ENCODE data around the gene ELMO1. TPM values are rescaled to one million over a fixed set of nuclear protein-coding genes. Genes with fewer than 3 reads are reported as not detected.

The ELMO1 gene
- total and polyA plus RNA-seq, 2 of the 13 experiments (the other 11 are each of a cell fraction or from before 2014, with no cell fraction given): 0.11 to 0.17 TPM

- no peak for TF ChIP-seq KDM2A (CRISPR knock-in tag; IDR thresholded peaks at IDR 0.05; ENCODE audit: borderline replicate concordance, low read depth)
- TF ChIP-seq ZNF619 (CRISPR knock-in tag; IDR thresholded peaks at IDR 0.05): no peak
- TF ChIP-seq ZNF878 (CRISPR knock-in tag; IDR thresholded peaks at IDR 0.05): no peak
- TF ChIP-seq NCOA2 (CRISPR knock-in tag; IDR thresholded peaks at IDR 0.05): no peak
- no peak for TF ChIP-seq GPN1 (CRISPR knock-in tag; IDR thresholded peaks at IDR 0.05; ENCODE audit: borderline replicate concordance)
- no peak for TF ChIP-seq TP53 (CRISPR knock-in tag; conservative IDR thresholded peaks at IDR 0.05)
- TF ChIP-seq E2F1 (CRISPR knock-in tag; IDR thresholded peaks at IDR 0.05): no peak
- TF ChIP-seq ZNF18 (CRISPR knock-in tag; IDR thresholded peaks at IDR 0.05; ENCODE audit: insufficient replicate concordance): no peak
- TF ChIP-seq ZNF234 (CRISPR knock-in tag; conservative IDR thresholded peaks at IDR 0.05): no peak
- no peak for TF ChIP-seq ZNF644 (CRISPR knock-in tag; IDR thresholded peaks at IDR 0.05; ENCODE audit: low read depth)
Observed at GRCh38 chr7:37225285-37225969, 223.2 kb downstream of the ELMO1 start (continued).

GRCh38 chr7:37224746-37225145 lies 223.9 kb downstream of the ELMO1 start:
- no TSS peak for BruUV-seq (replicated peaks)
- H3K4me1 ChIP-seq (ENCODE audit: insufficient read depth, low read length): no peaks in the 10 kb centered on the region
- H3K9me3 ChIP-seq (ENCODE audit: low read length): no peaks in the 10 kb centered on the region
- no peak overlapping the region for H3K27ac ChIP-seq (ENCODE audit: extremely low read length, insufficient read depth, low read length)
- H4K20me1 ChIP-seq (ENCODE audit: insufficient read depth, low read length): no peaks in the 10 kb centered on the region
- WGBS (ENCODE audit: low lambda C conversion rate): 11% methylated on average over 7 of the region's 10 CpGs
- no peak overlapping the region for H2AFZ ChIP-seq (ENCODE audit: low read length)
- TF ChIP-seq RBM22 (optimal IDR thresholded peaks at IDR 0.05; ENCODE audit: low read length): no peak
- no peak for TF ChIP-seq ZNF619 (CRISPR knock-in tag; IDR thresholded peaks at IDR 0.05)
- no peak for TF ChIP-seq RAD21 (CRISPR knock-in tag; IDR thresholded peaks at IDR 0.05)
- no peak for TF ChIP-seq RXRB (CRISPR knock-in tag; IDR thresholded peaks at IDR 0.05; ENCODE audit: borderline replicate concordance)
- TF ChIP-seq NFAT5 (CRISPR knock-in tag; IDR thresholded peaks at IDR 0.05): no peak
- no peak for TF ChIP-seq HDAC1 (CRISPR knock-in tag; IDR thresholded peaks at IDR 0.05)
- ChIA-PET CTCF (ENCODE audit: low intra/inter-chr PET ratio, low total read pairs) (no interaction called here), POLR2A (no interaction called here)
- no peak overlapping the region for H3K4me2 ChIP-seq (ENCODE audit: low read depth, low read length)
- in situ Hi-C loops (cut with HindIII; ENCODE audit: extremely low pct_ligation_motif_present, low pct_unique_long_range_greater_than_20kb) (loop anchor here (25.0 kb wide), 2 partner anchors 288 to 613 kb away; partner anchors contain the start of gene NME8), intact Hi-C loops (cut with micrococcal nuclease; ENCODE audit: unreplicated experiment) (no loop called here)
- FAIRE-seq (no peak), DNase-seq (ENCODE audit: low spot score) (no peak), ATAC-seq (no peak)
- H3K79me2 ChIP-seq (ENCODE audit: insufficient read depth, low read length): no peaks in the 10 kb centered on the region
- no peak overlapping the region for H3K4me3 ChIP-seq (replicated peaks in 1 of 3; ENCODE audit: insufficient read depth in 1 of 3, low read depth in 2 of 3, low read length in 3 of 3)
- H3K36me3 ChIP-seq (replicated peaks in 1 of 2; ENCODE audit: control insufficient read depth in 1 of 2, insufficient read depth in 2 of 2, low read length in 2 of 2): no peaks in the 10 kb centered on the region
- no peak overlapping the region for H3K9ac ChIP-seq (ENCODE audit: insufficient read depth, low read depth, low read length)
- H3K27me3 ChIP-seq (ENCODE audit: control insufficient read depth in 1 of 2, insufficient read depth in 2 of 2, low read length in 2 of 2): peaks cover 0 to 6% of the 10 kb centered on the region in 2 experiments; a peak in 2 of 5 replicates

Measured in HepG2 (cell line).